ENCODE measurements around the gene CDK15.

- TF ChIP-seq MAX (IDR thresholded peaks at IDR 0.05) (no peak), CEBPB (IDR thresholded peaks at IDR 0.05) (no peak), ZBTB7A (IDR thresholded peaks at IDR 0.05; ENCODE audit: low read depth) (no peak), EP300 (IDR thresholded peaks at IDR 0.05; ENCODE audit: borderline replicate concordance) (no peak), TEAD4 (IDR thresholded peaks at IDR 0.05) (no peak), YY1 (IDR thresholded peaks at IDR 0.05; ENCODE audit: low read depth) (no peak), NFIC (IDR thresholded peaks at IDR 0.05) (no peak), REST (IDR thresholded peaks at IDR 0.05; ENCODE audit: low read depth) (no peak), CREB1 (IDR thresholded peaks at IDR 0.05; ENCODE audit: low read depth) (no peak), RAD21 (IDR thresholded peaks at IDR 0.05; ENCODE audit: low read depth) (no peak)
These were observed 31.6 kb downstream of the CDK15 start for GRCh38 chr2:201837824-201838431.
